Measurements from ENCODE around the gene BICD1. TPM values are rescaled to one million over a fixed set of nuclear protein-coding genes. Genes with fewer than 3 reads are reported as not detected.
A peak's percentile ranks its signal among the peaks of the same experiment; 100 is the strongest.

The BICD1 gene
- total RNA-seq, 3 donors from 2014 or later = 17.9 to 19.5 (median 18.9) TPM

GRCh38 chr12:32293808-32294419 lies 187.3 kb downstream of the BICD1 start:
- H3K27me3 Mint-ChIP-seq (ENCODE audit: low read depth) = no peaks in the 10 kb centered on the region
- no peaks in the 10 kb centered on the region for H3K4me1 Mint-ChIP-seq (ENCODE audit: low read depth)
- no peak overlapping the region for H3K4me3 Mint-ChIP-seq
- H3K9me3 Mint-ChIP-seq = no peaks in the 10 kb centered on the region
- H3K36me3 Mint-ChIP-seq (ENCODE audit: insufficient read depth) = peaks cover 5% of the 10 kb centered on the region
- DNase-seq (no peak), ATAC-seq (no peak)

- Mint-ChIP-seq H3K9me3 (no peaks in the 10 kb centered on the region), H3K4me1 (ENCODE audit: low read depth) (no peaks in the 10 kb centered on the region), H3K4me3 (no peak overlapping the region), H3K27me3 (ENCODE audit: low read depth) (no peaks in the 10 kb centered on the region), H3K36me3 (ENCODE audit: insufficient read depth) (peaks cover 3% of the 10 kb centered on the region)
- ATAC-seq (no peak), DNase-seq (no peak)
Observed at GRCh38 chr12:32296567-32296966, 189.9 kb downstream of the BICD1 start.

GRCh38 chr12:32298917-32299316 lies 192.3 kb downstream of the BICD1 start:
- Mint-ChIP-seq H3K27me3 (ENCODE audit: low read depth) (no peaks in the 10 kb centered on the region), H3K36me3 (ENCODE audit: insufficient read depth) (peaks cover 3% of the 10 kb centered on the region), H3K4me1 (ENCODE audit: low read depth) (no peaks in the 10 kb centered on the region), H3K4me3 (no peak overlapping the region), H3K9me3 (no peaks in the 10 kb centered on the region)
- ATAC-seq (no peak), DNase-seq (no peak)

GRCh38 chr12:32301216-32301615 lies 194.6 kb downstream of the BICD1 start:
- H3K36me3 Mint-ChIP-seq (ENCODE audit: insufficient read depth) = peaks cover 2% of the 10 kb centered on the region

GRCh38 chr12:32302218-32303173 lies 195.8 kb downstream of the BICD1 start:
- ATAC-seq (peak in 1 of 2 donors; percentile 50), DNase-seq (no peak)
- Mint-ChIP-seq H3K4me3 (no peak overlapping the region), H3K4me1 (ENCODE audit: low read depth) (no peaks in the 10 kb centered on the region), H3K27me3 (ENCODE audit: low read depth) (no peaks in the 10 kb centered on the region), H3K9me3 (no peaks in the 10 kb centered on the region), H3K36me3 (ENCODE audit: insufficient read depth) (peaks cover 2% of the 10 kb centered on the region)

More at GRCh38 chr12:32301216-32301615, 194.6 kb downstream of the BICD1 start:
- Mint-ChIP-seq H3K4me1 (ENCODE audit: low read depth) (no peaks in the 10 kb centered on the region), H3K4me3 (no peak overlapping the region), H3K27me3 (ENCODE audit: low read depth) (no peaks in the 10 kb centered on the region), H3K9me3 (no peaks in the 10 kb centered on the region)
- no peak for ATAC-seq
- DNase-seq = no peak

- Mint-ChIP-seq H3K27me3 (ENCODE audit: low read depth) (no peaks in the 10 kb centered on the region), H3K4me1 (ENCODE audit: low read depth) (no peaks in the 10 kb centered on the region), H3K9me3 (no peaks in the 10 kb centered on the region), H3K4me3 (no peak overlapping the region), H3K36me3 (ENCODE audit: insufficient read depth) (peaks cover 2% of the 10 kb centered on the region)
- DNase-seq (no peak), ATAC-seq (no peak)
Observed at GRCh38 chr12:32303174-32303549, 196.5 kb downstream of the BICD1 start.

- Mint-ChIP-seq H3K4me3 (no peak overlapping the region), H3K4me1 (ENCODE audit: low read depth) (no peaks in the 10 kb centered on the region), H3K36me3 (ENCODE audit: insufficient read depth) (peaks cover 2% of the 10 kb centered on the region), H3K9me3 (no peaks in the 10 kb centered on the region), H3K27me3 (ENCODE audit: low read depth) (no peaks in the 10 kb centered on the region)
- DNase-seq = no peak
- ATAC-seq = no peak
Observed at GRCh38 chr12:32305163-32305562, 198.5 kb downstream of the BICD1 start.

- Mint-ChIP-seq H3K36me3 (ENCODE audit: insufficient read depth) (no peaks in the 10 kb centered on the region), H3K27me3 (ENCODE audit: low read depth) (no peaks in the 10 kb centered on the region), H3K4me3 (no peak overlapping the region), H3K9me3 (no peaks in the 10 kb centered on the region), H3K4me1 (ENCODE audit: low read depth) (peaks cover 2% of the 10 kb centered on the region)
- DNase-seq = no peak
- ATAC-seq = no peak
Observed at GRCh38 chr12:32307326-32307725, 200.7 kb downstream of the BICD1 start.

GRCh38 chr12:32309811-32310736 lies 203.4 kb downstream of the BICD1 start:
- H3K9me3 Mint-ChIP-seq = no peaks in the 10 kb centered on the region
- peaks cover 2% of the 10 kb centered on the region for H3K4me1 Mint-ChIP-seq (ENCODE audit: low read depth)
- no peak for DNase-seq
- no peak overlapping the region for H3K4me3 Mint-ChIP-seq
- no peaks in the 10 kb centered on the region for H3K27me3 Mint-ChIP-seq (ENCODE audit: low read depth)
- no peaks in the 10 kb centered on the region for H3K36me3 Mint-ChIP-seq (ENCODE audit: insufficient read depth)
- no peak for ATAC-seq

- Mint-ChIP-seq H3K36me3 (ENCODE audit: insufficient read depth) (no peaks in the 10 kb centered on the region), H3K9me3 (no peaks in the 10 kb centered on the region), H3K27me3 (ENCODE audit: low read depth) (no peaks in the 10 kb centered on the region), H3K4me1 (ENCODE audit: low read depth) (peaks cover 2% of the 10 kb centered on the region), H3K4me3 (no peak overlapping the region)
- ATAC-seq = peak in 1 of 2 donors; percentile 48
- DNase-seq = no peak
Observed at GRCh38 chr12:32312049-32312670, 205.5 kb downstream of the BICD1 start.

- Mint-ChIP-seq H3K4me1 (ENCODE audit: low read depth) (no peaks in the 10 kb centered on the region), H3K9me3 (no peaks in the 10 kb centered on the region), H3K27me3 (ENCODE audit: low read depth) (no peaks in the 10 kb centered on the region), H3K36me3 (ENCODE audit: insufficient read depth) (peaks cover 3% of the 10 kb centered on the region), H3K4me3 (no peak overlapping the region)
- ATAC-seq (no peak), DNase-seq (no peak)
Observed at GRCh38 chr12:32322354-32322753, 215.7 kb downstream of the BICD1 start.

GRCh38 chr12:32331133-32331532 lies 224.5 kb downstream of the BICD1 start:
- no peak for DNase-seq
- Mint-ChIP-seq H3K36me3 (ENCODE audit: insufficient read depth) (peaks cover 25% of the 10 kb centered on the region), H3K4me3 (no peak overlapping the region), H3K4me1 (ENCODE audit: low read depth) (no peaks in the 10 kb centered on the region), H3K27me3 (ENCODE audit: low read depth) (no peaks in the 10 kb centered on the region), H3K9me3 (no peaks in the 10 kb centered on the region)
- ATAC-seq = no peak

- Mint-ChIP-seq H3K27me3 (ENCODE audit: low read depth) (no peaks in the 10 kb centered on the region), H3K9me3 (no peaks in the 10 kb centered on the region), H3K4me3 (no peak overlapping the region), H3K4me1 (ENCODE audit: low read depth) (no peaks in the 10 kb centered on the region), H3K36me3 (ENCODE audit: insufficient read depth) (peaks cover 24% of the 10 kb centered on the region)
- ATAC-seq = no peak
- no peak for DNase-seq
Observed at GRCh38 chr12:32332446-32332845, 225.8 kb downstream of the BICD1 start.

GRCh38 chr12:32334371-32334777 lies 227.7 kb downstream of the BICD1 start:
- H3K9me3 Mint-ChIP-seq = no peaks in the 10 kb centered on the region
- H3K4me3 Mint-ChIP-seq = no peak overlapping the region
- H3K4me1 Mint-ChIP-seq (ENCODE audit: low read depth) = no peaks in the 10 kb centered on the region
- peaks cover 22% of the 10 kb centered on the region for H3K36me3 Mint-ChIP-seq (ENCODE audit: insufficient read depth)
- no peak for DNase-seq
- peak; percentile 34 to 52 for ATAC-seq
- no peaks in the 10 kb centered on the region for H3K27me3 Mint-ChIP-seq (ENCODE audit: low read depth)

All from activated T-cell treated with anti-CD3 and anti-CD28 coated beads, Interleukin-2, amount 50 U/mL, for 4 hours (primary cell).